GM21576 (cell line): ENCODE measurements around the gene SLC9A1.
A peak's percentile ranks its signal among the peaks of the same experiment; 100 is the strongest.
"Not testable (repeated sequence)": the region's sequence is repeated elsewhere in the genome, so short reads cannot be mapped to it uniquely, and the experiment has no call there.

ENCODE experiments used
- ATAC-seq: cut with Tn5 transposase; IDR thresholded peaks from one replicate; pipeline ENCODE4 v1.9.1; 2021; ENCODE audit warnings: mild to moderate bottlenecking, moderate library complexity; ENCODE audit not compliant: unreplicated experiment

The SLC9A1 gene

GRCh38 chr1:27135541-27136235 is 19.2 kb downstream of the SLC9A1 start:
- ATAC-seq, result no peak

DNA sequence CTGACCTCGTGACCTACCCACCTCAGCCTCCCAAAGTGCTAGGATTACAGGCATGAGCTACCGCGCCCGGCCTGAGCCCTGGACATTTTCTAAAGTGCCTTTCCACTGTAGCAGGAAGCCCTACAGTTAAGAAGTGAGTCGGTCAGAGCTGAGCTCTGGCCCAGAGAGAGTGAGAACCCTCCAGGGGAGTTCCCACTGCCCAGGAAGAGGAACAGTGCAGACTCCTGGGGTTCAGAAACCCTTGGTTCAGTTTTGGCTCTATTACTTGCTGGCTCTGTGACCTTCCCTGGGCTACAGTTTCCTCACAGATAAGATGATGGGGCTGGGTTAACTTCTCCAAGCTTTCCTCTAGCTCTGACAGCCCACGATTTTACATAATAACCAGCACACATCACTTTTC is 20.9 kb downstream of the SLC9A1 start:
- ATAC-seq, result peak; percentile 63

GRCh38 chr1:27133158-27133557 is 21.8 kb downstream of the SLC9A1 start:
- no peak for ATAC-seq

DNA sequence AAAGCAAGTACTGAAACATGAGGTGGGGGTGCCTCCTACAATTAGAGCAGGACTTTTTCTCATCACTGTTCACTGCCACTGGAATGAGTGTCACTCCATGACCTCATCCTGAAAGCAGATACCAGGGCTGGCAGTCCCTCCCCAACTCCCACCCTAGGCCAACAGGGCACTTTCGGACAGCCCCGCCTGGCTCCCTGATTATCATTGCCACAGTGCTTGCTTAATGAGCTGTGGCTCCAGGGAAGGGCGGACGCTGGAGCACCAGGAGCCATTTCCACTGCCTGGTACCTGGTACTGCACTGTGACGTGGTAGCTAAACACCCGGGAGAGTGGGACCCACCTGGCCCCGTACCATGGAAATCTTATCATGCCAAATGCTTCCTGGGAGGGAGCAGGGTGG is 22.3 kb downstream of the SLC9A1 start:
- no peak for ATAC-seq

DNA sequence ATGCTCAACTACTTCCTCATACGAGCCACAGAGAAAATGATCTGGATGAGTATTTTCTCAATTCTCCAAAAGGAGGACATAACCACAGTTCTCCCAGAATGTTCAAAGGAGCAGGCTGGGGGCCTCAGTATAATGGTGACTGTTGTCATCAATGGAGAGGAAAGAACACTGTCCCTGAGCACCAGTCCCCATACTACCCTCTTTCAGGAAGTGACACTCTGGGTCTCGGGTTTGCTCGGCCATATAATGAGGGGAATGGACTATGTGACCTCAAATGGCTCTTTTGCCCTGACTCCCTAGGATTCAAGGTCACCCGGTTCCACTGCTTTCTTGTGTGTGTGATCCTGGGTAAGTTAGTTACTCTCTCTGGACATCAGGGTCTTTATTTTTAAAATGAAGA is 22.8 kb downstream of the SLC9A1 start:
- no peak for ATAC-seq

DNA sequence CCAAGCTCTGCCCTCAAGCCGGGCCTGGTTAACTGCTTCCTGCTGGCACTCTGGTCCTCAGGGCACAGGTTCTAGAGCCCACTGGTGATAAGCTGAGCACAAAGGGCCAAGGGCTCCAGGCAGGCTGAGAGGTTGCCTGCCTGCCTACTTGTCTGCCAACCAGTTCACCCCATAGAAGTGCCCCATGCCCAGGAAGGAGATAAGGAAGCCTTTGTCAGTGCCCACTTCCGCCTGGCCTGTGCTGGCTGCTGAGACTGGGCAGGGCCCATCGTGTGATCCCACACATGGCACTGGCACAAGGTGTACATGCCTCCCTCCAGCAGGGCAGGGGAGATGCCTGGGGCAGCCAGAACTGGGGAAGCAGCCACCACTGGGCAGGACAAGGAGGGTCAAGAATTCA is 24.1 kb downstream of the SLC9A1 start:
- no peak for ATAC-seq

DNA sequence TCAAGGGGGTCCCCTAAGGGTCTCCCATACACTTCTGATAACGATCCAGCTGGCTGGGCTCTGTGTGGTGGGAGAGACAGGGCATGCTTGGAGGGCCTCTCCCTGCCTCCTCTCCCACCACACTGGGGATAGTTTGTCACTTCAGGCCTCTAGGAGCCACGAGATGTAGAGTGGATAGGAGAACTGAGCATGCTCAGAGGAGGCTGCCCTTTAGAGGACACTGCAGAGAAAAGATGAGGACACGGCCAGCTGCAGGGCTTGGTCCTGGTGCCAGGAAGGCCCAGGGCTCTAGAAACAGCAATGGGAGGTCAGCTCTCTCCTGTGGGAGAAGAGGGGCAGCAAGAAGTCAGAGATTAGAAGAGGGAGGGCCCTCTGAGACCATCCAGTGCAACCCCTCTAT is 25.7 kb downstream of the SLC9A1 start:
- no peak for ATAC-seq

- no peak for ATAC-seq
Measured at GRCh38 chr1:27127419-27127818, 27.5 kb downstream of the SLC9A1 start.

- no peak for ATAC-seq
Measured at GRCh38 chr1:27126391-27126790, 28.5 kb downstream of the SLC9A1 start.

DNA sequence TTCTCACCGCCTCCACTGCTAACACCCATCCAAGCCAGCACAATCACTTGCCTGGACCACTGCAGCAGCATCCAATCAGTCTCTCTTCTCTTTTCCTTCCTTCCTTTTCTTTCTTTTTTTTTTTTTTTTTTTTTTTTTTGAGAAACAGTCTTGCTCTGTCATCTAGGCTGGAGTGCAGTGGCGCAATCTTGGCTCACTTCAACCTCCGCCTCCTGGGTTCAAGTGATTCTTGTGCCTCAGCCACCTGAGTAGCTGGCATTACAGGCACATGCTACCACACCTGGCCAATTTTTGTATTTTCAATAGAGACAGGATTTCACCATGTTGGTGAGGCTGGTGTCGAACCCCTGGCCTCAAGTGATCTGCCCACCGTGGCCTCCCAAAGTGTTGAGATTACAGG is 29.8 kb downstream of the SLC9A1 start:
- not testable (repeated sequence) for ATAC-seq

- ATAC-seq, result no peak
Measured at GRCh38 chr1:27124405-27124804, 30.5 kb downstream of the SLC9A1 start.

GRCh38 chr1:27122652-27123051 is 32.3 kb downstream of the SLC9A1 start:
- ATAC-seq, result no peak

GRCh38 chr1:27120854-27121253 is 34.1 kb downstream of the SLC9A1 start:
- ATAC-seq, result no peak

DNA sequence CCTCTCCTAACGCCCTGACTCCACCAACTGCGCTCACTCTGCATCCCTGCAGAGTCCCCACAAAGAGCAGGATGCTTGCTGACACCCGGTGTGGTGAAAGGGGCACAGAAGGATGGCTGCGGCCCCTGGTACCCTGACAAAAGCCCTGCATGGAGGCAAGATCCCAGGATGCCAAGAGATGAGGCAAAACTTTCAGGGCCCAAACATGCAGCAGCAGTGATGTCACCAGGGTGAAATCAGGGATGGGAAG is 36.6 kb downstream of the SLC9A1 start:
- no peak for ATAC-seq

GRCh38 chr1:27117733-27118439 is 37.0 kb downstream of the SLC9A1 start:
- no peak for ATAC-seq

- no peak for ATAC-seq
Measured at GRCh38 chr1:27116697-27117096, 38.2 kb downstream of the SLC9A1 start.

GRCh38 chr1:27116232-27116631 is 38.7 kb downstream of the SLC9A1 start:
- ATAC-seq, result no peak

- ATAC-seq, result no peak
Measured at GRCh38 chr1:27114546-27114945, 40.4 kb downstream of the SLC9A1 start.

DNA sequence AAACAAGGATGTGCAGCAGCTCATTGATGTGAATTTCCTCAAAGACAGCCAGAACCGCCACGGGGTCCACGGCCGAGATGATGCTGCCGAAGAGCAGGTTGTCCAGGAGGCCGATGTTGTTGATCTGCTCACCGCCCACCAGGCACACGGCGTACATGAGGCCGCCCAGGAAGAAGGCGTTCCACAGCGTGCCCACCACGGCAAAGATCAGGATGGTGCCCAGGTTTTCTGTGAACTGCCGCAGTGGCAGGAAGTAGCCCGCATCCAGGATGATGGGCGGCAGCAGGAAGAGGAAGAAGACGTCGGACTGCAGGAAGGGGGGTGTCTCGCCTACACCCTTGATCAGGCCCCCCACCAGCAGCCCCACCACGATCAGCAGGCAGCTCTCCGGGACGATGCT is 41.1 kb downstream of the SLC9A1 start:
- no peak for ATAC-seq

DNA sequence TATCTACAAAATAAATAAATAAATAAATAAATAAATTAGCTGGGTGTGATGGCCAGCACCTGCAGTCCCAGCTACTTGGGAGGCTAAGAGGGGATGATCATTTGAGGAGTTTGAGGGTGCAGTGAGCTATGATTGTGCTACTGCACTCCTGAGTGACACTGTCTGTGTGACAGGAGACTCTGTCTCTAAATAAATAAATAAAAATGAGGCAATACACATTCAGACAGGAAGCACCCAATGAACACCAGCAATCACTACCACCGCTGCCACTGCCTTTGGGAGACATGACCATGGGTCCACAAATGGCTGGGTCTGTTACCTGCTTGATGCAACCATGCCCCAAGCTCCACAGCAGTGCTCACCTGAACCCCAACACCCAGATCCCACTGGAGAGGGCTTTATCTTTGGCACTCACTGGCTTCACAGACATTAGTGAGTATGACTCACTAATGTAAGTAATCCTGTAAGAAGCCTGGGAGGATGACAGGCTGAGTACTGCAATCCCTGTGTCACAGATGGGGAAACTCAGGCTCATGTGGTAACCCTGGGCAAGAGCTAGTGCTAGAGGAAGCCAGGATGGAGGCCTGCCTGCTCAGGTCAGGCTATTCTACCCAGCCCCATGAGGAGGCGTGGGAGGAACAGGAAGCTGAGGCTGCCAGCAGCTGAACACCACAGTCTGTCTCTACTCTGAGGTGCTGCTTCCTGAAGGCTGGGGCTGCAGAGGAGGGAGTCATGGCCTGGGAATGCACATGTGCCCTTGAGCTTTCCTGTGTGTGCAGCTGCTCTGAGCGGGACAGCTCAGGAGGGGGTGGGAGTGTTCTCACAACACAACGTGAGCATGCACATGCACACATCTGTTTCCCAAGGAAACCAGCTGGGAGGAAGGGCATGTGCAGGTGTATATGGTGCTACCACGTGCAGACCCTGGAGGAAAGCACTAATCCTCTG is 43.0 kb downstream of the SLC9A1 start:
- ATAC-seq, result peak; percentile 74

- ATAC-seq, result no peak
Measured at GRCh38 chr1:27109103-27109822, 45.7 kb downstream of the SLC9A1 start.
